HG02840 (cell line): Measurements from ENCODE around the gene TMEM131L.

Experiments
- ATAC-seq: cut with Tn5 transposase; IDR thresholded peaks from one replicate; pipeline ENCODE4 v1.9.1; 2021; ENCODE audit warnings: mild to moderate bottlenecking, moderate library complexity, moderate number of reproducible peaks; ENCODE audit not compliant: unreplicated experiment, low FRiP score

TMEM131L gene

DNA sequence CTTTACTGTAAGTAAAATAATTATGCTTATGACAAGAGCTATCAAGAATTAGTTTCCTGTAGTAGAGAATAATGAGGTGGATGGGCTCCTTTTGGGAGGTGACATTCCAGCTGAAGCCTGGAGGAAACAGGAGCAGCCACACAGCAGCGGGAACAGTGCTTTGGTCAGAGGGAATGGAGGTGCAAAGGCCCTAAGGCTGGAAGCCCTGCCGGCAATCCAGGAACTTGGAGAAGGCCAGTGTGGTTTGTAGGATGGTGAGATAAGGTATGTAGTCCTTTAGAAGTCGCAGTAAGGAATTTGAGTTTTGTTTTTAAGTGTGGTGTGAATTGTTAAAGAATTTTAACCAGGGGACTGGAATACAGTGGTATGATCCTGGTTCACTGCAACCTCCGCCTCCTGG lies 8.1 kb downstream of the TMEM131L start:
- ATAC-seq, result no peak

DNA sequence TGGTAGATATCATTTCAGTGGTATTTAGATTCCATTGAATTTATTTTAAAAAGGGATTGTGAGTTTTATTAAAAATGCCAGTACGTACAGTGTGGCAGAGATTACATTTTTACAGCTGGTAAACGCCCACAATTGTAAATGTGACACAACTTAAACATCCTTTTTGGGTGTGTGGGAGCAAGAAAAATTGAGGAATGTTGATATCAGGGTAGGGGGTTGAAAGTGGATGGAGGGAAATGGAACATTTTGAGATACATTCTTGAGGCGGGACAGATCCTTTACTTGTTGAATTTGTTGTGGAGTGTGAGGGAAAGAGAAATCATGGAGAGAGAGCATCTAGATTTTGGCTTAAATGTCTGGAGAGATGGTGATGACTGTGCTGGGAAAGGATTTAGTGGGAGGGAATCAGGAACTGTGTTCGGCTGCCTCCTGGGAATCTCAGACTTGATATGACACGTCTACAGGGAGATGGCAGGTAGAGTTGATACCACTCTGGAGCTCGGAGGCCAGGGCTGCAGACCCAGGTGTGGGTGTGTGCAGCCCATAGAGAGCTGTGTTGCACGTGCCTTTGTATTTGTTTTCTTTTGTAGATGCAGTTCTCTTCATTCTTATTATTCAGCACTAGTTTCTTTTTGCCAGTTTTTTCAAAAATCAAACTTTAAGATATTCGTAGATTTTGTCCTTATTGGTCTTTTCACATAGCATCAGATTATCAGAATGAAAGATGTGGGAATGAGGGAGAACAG lies 10.8 kb downstream of the TMEM131L start:
- no peak for ATAC-seq

DNA sequence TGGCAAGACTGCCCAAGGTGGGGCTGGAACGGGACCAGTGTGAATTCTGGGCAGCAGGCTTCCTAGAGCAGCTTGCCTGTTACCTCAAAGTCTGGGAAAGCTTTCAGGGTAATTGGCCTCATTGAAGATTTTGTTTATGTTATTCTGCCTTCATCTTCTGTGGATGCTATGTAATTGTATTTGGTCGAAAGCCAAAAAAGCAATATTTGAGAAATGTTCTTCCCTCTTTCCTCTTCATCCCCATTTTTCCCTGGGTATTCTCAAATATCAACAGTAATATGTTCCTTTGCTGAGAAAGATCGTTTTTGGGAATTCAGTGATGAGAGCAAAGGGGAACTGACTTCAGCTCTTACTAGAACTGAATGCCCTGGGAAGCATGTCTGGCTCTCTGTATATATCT lies 12.9 kb downstream of the TMEM131L start:
- ATAC-seq, result no peak

DNA sequence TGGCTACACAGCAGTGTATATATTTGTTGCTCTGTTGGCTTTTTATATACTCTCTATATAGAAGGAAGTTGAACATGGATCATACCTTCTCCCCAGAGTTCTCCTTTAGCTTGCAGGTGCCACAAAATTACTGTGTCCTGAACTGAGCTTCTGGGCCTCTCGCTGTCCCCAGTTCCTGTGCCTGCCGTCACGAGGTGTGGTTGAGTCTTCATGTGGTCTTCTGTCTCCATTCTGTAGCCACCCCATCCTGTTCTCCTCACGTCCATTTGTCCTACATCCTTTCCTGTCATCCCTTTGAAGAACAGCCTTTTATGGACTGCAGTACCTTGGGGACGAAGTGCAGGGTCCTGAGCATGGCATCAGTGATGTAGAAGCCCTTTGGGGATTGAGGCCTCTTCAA lies 14.5 kb downstream of the TMEM131L start:
- no peak for ATAC-seq

DNA sequence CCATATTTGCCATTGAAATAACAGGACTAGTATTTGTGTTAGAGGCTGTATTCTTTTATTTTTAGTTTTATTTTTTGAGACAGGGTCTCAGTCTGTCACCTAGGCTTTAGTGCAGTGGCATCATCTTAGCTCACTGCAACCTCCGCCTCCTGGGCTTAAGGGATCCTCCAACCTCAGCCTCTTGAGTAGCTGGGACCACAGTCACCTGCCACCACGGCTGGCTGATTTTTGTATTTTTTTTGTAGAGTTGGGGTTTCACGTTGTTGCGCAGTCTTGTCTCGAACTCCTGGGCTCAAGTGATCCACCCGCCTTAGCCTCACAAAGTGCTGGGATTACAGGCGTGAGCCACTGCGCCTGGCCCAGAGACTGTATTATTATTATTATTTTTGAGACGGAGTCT lies 15.3 kb downstream of the TMEM131L start:
- ATAC-seq, result no peak

DNA sequence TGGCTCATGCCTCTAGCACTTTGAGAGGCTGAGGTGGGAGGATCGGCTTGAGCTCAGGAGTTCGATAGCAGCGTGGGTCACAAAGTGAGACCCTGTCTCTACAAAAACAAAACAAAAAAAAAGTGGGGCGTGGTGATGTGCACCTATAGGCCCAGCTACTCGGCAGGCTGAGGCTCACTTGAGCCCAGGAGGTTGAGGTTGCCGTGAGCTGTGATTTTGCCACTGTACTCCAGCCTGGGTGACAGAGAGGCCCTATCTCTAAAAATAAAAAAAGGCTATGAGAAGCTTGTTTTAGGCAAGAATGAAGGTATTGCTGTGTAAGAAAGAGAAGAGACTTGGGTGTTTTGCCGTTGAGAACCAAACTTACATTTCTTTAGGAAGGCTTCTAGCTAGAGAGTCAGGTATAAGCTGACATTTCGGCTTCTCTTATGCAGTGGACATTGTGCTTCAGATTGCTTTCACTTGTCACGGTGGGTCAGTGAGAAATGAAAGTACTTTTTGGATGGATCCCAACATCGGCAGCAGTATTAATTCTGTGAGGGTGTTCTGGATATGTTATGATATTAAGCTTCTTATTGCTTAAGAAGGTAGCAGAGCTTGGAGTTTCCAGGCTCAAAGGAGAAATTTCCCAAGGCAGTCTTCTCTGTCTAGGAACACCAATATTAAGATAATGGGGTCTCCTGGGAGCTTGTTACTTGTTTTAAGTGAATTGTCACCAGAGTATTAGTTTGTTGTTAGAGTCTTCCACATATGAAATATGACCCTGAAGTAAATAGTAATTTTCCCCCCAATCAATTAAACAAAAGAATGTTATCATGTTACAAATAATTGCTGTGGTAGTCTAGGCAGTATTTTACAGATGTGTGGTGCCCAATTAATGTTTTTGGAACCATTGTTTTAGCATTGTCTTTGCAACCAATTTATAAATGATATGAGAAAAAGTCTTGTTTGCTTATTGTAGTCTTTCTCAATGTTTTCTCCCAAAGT lies 17.6 kb downstream of the TMEM131L start:
- no peak for ATAC-seq

DNA sequence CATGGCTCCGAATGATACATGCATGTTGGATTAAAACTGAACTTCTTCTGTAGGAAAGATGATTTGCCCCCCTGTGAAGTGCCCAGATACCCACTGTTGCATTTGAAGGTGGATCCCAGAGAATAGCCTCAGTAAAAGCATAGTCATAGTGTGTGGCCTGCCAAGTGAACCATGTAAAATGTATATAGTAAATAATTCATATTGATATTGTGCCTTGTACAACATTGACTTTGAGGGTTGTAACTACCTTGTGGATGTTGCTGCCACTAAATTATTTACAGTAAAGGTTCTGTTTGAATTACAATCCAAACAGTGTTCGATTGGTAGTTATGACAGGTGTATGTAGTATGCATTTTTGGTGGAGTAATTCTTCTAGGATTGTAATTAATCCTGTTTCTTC lies 19.2 kb downstream of the TMEM131L start:
- ATAC-seq, result no peak

DNA sequence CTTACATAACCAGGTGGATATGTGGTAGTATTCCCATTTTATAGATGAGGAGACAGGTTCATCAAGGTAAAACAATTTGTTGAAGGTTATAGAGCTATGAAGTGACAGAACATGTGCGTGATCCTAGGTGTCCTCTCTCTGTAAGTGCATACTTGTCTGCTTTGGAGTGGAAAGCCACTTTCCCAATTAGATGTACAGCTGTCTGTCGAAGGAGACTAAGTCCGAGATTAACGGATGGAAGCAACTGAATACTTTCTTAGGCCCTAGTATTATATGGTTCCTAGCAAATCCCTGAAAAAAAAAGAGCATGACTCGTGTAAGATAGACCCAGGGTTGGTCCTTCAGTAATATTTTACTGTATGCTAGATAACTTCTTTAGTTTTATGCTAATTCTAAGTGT lies 19.7 kb downstream of the TMEM131L start:
- ATAC-seq, result no peak

DNA sequence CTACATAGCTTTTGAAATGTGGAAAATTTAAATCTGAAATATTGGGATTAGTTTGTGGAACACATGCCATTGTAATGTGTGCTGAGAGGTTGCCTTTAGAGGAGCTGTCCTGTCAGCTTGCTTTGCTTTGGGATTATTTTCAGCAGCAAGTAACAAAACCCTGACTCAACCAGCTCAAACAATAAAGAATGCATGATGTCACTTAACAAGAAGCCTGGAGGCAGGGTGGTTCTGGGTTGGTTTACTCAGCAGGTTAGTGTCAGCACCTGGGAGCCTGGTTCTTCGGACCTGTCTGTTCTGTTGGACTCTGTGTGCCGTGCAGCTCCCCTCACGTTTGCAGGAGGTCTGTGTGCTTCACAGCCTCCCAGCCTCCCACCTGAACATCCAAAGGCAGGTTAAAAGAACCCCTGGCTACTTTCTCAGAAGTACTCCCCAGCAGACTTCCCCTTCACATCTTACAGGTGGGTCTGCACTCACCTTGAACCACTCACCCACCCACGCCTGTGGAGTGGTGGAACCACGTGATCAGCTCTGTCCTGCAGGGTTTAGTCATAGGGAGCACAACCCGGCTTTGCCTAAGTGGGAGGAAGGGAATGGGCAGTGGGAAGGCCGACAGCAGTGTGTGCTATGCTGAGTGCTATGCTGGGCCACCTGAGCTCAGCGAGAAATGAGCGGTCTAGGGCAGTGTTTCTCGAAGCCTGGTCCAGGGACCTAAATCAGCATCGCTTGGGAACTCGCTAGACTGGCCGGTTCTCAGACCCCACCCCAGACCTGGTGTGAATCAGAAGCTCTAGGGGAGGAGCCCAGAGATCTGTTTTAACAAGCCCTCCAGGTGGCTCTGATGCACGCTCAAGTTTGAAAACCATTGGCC lies 20.4 kb downstream of the TMEM131L start:
- ATAC-seq, result no peak

DNA sequence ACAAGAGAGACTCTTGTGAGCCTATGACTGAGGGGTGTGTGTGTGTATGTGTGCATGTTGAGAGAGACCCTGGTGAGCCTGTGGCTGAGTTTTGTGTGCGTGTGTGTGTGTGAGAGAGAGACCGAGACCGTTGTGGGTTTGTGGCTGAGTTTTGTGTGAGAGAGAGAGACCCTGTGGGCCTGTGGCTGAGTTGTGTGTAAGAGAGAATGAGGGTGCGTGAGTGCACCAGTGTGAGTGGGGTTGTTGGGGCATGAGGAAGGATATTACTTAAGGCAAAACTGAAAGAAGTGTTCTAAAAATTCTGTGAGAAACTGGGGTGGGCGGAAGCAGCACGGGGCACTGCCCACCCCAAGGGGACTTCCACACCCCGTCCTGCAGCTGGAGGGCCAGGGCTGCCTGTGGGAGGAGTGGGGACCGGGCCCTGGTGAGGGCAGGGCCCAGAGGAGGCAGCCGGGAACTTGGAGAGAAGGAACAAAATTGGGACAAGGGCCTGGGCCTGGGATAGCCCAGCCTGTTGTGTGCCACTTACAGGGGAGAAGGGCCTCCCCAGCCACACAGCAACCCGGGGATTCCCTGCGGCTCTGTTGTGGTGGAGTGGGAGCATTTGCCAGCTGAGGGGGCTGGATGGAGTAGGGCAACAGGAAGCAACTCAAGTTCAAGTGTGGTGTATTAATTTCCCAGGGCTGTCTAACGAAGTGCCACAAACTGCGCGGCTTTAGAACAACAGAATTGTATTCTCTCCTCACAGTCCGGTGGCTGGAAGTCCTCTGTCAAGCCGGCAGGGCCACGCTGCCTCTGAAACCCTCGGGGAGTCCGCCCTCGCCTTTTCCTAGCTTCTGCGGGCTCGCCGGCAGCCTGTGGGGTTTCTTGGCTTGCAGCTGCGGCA lies 22.1 kb downstream of the TMEM131L start:
- ATAC-seq, result peak; percentile 50

DNA sequence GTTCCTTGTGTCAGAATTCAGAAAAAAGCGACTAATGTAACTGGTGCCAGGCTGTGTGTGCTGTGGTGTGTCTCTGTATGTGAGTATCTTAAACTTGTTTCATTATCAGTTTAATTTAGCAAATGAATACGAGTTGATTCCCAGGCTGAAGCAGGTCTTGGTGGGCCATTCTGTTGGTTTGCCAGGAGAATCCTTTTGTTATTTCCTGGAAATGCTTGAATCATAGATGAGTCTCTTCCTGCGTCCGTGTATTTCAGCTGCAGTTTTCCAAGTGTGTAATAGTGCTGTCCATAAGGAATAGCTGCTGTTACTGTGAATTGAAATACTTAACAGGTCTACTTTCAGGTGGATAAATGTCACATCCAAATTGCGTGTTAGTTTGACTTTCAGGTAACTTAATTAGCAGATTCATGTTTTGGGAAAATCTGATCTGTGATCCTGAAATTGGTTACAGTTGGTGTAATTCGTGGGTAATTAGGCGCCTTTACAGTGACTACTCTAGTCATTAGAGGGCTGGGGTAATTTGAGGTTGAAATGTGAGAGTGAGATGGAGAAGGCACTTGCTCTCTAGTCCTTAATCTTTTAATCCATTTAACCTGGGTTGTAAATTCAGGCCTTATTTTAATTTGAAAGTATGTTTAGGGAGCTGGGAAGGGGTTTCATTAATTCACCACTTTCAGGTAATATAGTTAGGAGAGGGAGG lies 23.8 kb downstream of the TMEM131L start:
- no peak for ATAC-seq

DNA sequence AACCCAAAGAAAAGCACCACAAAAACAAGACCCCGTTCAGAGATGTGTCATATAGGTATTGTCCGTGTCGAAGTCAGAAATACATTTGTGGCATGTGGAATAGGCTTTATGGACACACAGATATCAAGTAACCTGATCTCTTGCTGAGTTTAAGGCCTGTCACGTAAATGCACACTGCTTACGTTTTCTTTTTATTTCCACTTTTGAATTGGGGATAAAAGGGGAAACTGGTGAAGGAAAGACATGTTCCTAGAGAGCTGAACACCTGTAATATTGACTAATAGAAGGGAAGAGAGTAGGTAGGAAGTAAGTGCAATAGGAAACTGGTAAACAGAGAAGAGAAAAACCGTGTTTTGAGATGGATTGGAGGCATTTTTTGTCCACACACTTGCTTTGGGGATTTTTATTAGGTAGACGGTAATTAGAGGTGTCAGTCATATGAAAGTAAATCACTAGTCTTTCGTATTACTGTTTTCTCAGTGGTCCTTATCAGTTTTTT lies 24.9 kb downstream of the TMEM131L start:
- ATAC-seq, result no peak

DNA sequence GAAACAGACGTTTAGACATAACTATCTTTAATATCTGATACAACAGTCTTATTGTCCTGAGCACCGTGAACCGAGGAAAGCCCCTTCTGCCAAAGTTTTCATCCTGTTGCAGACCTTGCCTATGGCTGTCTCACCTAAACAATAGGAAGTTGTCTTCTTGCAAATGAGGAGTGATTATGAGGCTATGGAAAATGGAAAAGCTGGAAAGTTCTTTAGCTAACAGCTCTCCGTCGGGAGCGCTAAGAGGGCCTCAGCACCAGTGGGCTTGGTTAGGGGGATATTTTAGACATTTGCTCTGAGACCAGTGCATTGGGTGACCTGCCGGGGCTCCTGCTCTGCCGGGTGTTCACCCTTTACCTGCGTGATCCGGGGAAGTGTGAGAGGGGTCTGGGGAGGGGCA lies 28.4 kb downstream of the TMEM131L start:
- ATAC-seq, result no peak

DNA sequence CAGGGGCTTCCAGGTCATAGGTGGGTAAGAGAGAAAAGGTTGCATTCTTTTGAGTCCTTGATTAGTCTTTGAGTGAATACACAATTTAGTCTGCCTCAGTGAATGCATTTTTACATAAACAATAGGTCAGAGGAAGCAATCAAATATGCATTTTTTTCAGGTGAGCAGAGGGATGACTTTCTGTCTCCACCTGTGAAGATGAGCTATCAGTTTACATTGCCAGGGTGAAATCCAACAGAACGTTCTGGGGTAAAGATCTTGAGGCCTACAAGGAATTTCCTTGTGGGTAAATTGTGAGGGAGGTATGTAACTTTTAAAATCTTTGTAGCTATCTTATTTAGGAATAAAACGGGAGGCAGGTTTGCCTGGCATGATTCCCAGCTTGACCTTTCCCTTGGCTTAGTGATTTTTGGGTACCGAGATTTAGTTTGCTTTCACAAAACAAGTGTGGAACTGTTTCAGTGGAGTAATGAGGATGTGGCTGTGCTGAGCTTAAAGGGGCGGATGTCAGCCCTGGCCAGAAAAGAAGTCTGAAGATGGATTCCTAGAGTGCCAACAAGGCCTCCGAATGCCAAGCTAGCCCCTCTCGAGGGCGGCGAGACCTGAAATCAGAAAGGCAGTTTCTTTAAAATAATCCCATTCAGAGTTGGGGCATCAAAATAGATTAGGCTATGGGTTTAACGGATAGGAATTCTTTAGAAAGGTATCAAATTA lies 29.5 kb downstream of the TMEM131L start:
- no peak for ATAC-seq

DNA sequence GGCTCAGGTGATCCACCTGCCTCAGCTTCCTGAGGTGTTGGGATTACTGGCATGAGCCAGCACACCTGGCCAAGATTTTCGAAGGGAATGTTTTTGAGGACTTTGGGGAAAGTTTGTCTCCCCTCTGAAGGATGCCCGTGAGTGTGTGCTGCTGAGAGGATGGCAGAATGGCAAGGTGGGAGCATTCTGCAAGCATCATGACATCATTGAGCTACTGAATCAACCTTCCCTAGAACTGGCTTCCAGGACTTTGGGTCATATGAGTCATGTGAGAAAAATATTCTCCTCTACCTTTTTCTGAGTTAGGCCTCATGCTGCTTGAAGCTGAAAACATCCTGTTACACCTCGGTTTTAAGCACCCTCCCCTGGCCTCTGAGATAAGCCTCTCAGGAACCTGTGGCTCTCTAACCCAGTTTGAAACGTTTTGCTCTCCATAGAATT lies 31.0 kb downstream of the TMEM131L start:
- ATAC-seq, result no peak

DNA sequence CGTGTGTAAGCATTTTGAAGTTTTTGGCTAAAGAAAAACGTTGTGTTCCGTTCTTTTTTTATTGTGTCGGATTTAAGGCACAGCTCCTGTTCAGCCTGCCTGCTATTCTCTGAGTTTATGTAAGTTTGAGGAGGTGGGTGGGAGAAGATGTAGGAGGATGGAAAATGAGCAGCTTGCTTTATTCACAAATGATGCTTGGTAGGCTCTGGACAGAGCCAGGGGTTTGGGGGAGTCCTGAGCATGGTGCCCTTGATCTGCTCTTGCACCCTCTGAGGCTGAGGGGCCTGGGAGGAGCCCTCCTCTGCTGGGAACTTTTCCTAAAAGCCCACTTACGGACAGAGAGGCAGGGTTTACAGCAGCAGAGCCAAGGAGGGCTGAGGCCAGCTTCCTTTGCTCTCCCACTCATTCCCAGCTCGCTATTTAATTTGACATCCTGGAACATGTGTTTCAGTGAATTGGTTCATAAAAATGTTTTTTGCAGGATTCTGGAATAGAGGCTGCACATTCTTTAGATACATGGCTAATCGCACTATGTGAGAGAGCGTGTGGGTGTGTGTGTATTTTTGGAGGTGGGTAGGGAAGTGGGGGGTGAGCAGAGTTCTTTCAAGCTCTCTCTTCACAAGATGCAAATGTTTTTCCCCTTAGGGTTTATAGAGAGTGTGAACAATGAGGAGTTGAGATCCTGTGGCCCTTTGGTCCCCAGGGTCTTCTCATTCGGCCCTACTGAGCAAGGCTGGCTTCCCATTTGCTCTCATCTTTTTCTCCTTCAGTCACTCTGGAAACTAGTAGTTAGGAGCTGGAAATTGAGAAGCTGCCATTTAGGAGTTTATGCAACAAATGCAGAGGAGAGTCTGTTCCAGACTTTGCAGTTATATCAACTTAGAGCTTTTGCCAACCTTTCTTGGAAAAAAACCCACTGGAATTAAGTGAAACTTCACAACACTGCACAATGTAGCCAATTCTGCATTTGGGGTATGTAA lies 32.1 kb downstream of the TMEM131L start:
- ATAC-seq, result peak; percentile 67

DNA sequence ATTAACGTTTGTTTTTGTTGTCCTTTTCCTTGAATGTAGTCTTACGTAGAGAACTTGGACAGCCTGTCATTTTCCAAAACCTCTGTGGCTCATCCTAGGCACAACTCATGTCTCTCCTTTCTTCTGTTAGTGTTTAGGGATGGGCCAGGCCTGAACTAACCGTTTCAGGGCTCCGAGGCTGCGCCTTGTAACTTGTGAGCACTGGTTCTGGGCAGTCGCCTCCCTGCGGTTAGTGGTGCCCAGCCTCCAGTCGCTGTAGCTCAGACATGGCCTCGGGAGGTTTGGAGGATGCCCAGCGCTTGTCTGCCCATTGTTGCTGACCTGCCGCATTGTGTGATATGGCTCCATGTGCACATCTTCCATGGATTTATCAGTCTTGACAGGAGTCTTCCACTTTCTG lies 32.8 kb downstream of the TMEM131L start:
- no peak for ATAC-seq
